Ascending aorta (tissue), 2 donors: Measurements from ENCODE around the gene TMA7. TPM values are rescaled to one million over a fixed set of nuclear protein-coding genes. Genes with fewer than 3 reads are reported as not detected.

Experiments
- DNase-seq, 2 donors: peaks; one replicate each; pipeline ENCODE4 v3.0.0-alpha.2; 2019; ENCODE audit warnings: low spot score in 2 of 2
- H3K27ac ChIP-seq, 2 donors: fragments of 200-600 bp; sonication (generic); one replicate each; pipeline ENCODE4 v1.5.1; 2016 to 2017; ENCODE audit warnings: mild to moderate bottlenecking in 1 of 2
- H3K27me3 ChIP-seq: fragments of 200-600 bp; sonication (generic); one replicate; pipeline ENCODE4 v1.5.1; 2017
- H3K36me3 ChIP-seq, 2 donors: fragments of 200-600 bp; sonication (generic); one replicate each; pipeline ENCODE4 v1.5.1; 2016
- H3K4me1 ChIP-seq, 2 donors: fragments of 200-600 bp; sonication (generic); one replicate each; pipeline ENCODE4 v1.5.1; 2016 to 2017; ENCODE audit warnings: mild to moderate bottlenecking in 1 of 2
- H3K4me3 ChIP-seq, 2 donors: fragments of 200-600 bp; sonication (generic); one replicate each; pipeline ENCODE4 v1.5.1; 2016 to 2017; ENCODE audit warnings: mild to moderate bottlenecking in 1 of 2
- H3K9me3 ChIP-seq, 2 donors: fragments of 200-600 bp; sonication (generic); one replicate each; pipeline ENCODE4 v1.5.1; 2016
- intact Hi-C: fragments of 100-400 bp; cut with DNase I; formaldehyde crosslinking; loops from one replicate; pipeline ENCODE4 v1.15.1; 2023
- total RNA-seq: library from RNA; depleted of rRNA; stranded (reverse); fragments of >200 nt; gene quantifications from one replicate; pipeline ENCODE4 v1.1.0, GENCODE V29; 2016
- TF ChIP-seq, protein P1 (sequence below), 3 experiments: fragments of 200-600 bp in 2 of 3; fragments of 450-650 bp in 1 of 3; sonication (generic) in 2 of 3; IDR thresholded peaks; one replicate each; pipeline ENCODE4 v1.5.1; 2016 to 2019; ENCODE audit warnings: antibody characterized with exemption in 3 of 3, mild to moderate bottlenecking in 1 of 3, moderate library complexity in 1 of 3

TMA7 gene
- total RNA-seq, 1 donor from 2014 or later, result 142 TPM

DNA sequence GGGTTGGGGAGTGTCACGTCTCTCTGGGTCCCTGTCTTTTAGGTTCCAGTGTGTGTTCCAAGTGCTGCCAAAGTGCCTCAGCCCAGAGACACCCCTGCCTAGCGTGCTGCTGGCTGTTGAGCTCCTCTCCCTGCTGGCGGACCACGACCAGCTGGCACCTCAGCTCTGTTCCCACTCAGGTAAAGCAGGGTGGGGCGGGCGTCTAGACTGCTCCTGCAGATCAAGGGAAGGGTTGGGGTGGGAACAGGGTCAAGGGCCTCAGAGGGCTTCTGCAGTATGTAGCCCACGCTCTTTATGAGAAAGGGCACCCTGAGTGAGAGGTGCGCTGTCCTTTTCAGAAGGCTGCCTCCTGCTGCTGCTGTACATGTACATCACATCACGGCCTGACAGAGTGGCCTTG is 23.6 kb downstream of the TMA7 start:
- Histone ChIP-seq H3K27ac (peak overlapping the region in 1 of 2 donors; percentile 57), H3K27me3 (no peaks in the 10 kb centered on the region), H3K4me1 (peaks cover 13 to 29% of the 10 kb centered on the region in 2 donors), H3K4me3 (no peak overlapping the region), H3K36me3 (peaks cover 25 to 48% of the 10 kb centered on the region in 2 donors), H3K9me3 (no peaks in the 10 kb centered on the region)
- DNase-seq, result no peak
- intact Hi-C loops, result loop anchor here (2.0 kb wide), 2 partner anchors 17 to 93 kb away; partner anchors contain the start of genes ATRIP and PFKFB4
- TF ChIP-seq, protein P1, sequence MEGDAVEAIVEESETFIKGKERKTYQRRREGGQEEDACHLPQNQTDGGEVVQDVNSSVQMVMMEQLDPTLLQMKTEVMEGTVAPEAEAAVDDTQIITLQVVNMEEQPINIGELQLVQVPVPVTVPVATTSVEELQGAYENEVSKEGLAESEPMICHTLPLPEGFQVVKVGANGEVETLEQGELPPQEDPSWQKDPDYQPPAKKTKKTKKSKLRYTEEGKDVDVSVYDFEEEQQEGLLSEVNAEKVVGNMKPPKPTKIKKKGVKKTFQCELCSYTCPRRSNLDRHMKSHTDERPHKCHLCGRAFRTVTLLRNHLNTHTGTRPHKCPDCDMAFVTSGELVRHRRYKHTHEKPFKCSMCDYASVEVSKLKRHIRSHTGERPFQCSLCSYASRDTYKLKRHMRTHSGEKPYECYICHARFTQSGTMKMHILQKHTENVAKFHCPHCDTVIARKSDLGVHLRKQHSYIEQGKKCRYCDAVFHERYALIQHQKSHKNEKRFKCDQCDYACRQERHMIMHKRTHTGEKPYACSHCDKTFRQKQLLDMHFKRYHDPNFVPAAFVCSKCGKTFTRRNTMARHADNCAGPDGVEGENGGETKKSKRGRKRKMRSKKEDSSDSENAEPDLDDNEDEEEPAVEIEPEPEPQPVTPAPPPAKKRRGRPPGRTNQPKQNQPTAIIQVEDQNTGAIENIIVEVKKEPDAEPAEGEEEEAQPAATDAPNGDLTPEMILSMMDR (IDR thresholded peaks at IDR 0.05), result no peak

DNA sequence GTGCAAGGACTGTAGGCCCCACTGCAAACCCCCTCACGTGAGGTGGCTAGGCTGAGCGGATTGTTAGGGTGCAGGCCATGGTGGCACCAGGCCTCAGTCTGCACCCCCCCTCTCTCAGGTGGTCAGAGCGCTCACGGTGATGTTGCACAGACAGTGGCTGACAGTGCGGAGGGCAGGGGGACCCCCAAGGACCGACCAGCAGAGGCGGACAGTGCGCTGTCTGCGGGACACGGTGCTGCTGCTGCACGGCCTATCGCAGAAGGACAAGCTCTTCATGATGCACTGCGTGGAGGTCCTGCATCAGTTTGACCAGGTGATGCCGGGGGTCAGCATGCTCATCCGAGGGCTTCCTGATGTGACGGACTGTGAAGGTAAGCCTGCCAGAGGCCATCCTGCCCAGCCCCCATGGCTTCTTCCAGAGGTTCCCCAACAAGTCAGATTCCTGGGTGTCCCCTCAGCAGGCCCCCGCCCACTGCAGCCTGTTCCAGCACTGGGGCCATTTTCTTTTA is 24.7 kb downstream of the TMA7 start:
- Histone ChIP-seq H3K9me3 (no peaks in the 10 kb centered on the region), H3K27ac (peak overlapping the region; percentile 96 to 98), H3K4me1 (peaks cover 13 to 34% of the 10 kb centered on the region in 2 donors), H3K27me3 (no peaks in the 10 kb centered on the region), H3K36me3 (peaks cover 25 to 43% of the 10 kb centered on the region in 2 donors), H3K4me3 (no peak overlapping the region)
- intact Hi-C loops, result loop anchor here (1.0 to 2.0 kb wide), 6 partner anchors 18 to 222 kb away; partner anchors contain the start of genes ATRIP and PFKFB4
- no peak for DNase-seq
- TF ChIP-seq, protein P1 (IDR thresholded peaks at IDR 0.05), result no peak

DNA sequence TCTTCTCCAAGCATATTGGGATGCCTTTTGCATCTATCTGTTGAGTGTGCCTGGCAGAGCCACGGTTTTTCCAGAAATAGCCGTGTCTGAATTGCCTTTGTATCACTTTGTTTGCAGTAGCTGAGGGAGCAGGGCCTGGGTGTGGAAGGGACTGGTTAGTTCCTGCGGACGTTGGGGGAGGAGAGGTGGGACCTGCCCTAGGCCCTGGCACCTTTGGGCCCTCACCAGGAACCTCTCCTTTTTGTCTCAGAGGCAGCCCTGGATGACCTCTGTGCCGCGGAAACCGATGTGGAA is 25.1 kb downstream of the TMA7 start:
- Histone ChIP-seq H3K36me3 (peaks cover 23 to 39% of the 10 kb centered on the region in 2 donors), H3K27ac (peak overlapping the region; percentile 96 to 98), H3K9me3 (no peaks in the 10 kb centered on the region), H3K27me3 (no peaks in the 10 kb centered on the region), H3K4me3 (no peak overlapping the region), H3K4me1 (peaks cover 14 to 38% of the 10 kb centered on the region in 2 donors)
- intact Hi-C loops, result loop anchor here (1.0 to 2.0 kb wide), 6 partner anchors 18 to 221 kb away; partner anchors contain the start of genes ATRIP and PFKFB4
- DNase-seq, result no peak
- TF ChIP-seq, protein P1 (IDR thresholded peaks at IDR 0.05), result no peak

DNA sequence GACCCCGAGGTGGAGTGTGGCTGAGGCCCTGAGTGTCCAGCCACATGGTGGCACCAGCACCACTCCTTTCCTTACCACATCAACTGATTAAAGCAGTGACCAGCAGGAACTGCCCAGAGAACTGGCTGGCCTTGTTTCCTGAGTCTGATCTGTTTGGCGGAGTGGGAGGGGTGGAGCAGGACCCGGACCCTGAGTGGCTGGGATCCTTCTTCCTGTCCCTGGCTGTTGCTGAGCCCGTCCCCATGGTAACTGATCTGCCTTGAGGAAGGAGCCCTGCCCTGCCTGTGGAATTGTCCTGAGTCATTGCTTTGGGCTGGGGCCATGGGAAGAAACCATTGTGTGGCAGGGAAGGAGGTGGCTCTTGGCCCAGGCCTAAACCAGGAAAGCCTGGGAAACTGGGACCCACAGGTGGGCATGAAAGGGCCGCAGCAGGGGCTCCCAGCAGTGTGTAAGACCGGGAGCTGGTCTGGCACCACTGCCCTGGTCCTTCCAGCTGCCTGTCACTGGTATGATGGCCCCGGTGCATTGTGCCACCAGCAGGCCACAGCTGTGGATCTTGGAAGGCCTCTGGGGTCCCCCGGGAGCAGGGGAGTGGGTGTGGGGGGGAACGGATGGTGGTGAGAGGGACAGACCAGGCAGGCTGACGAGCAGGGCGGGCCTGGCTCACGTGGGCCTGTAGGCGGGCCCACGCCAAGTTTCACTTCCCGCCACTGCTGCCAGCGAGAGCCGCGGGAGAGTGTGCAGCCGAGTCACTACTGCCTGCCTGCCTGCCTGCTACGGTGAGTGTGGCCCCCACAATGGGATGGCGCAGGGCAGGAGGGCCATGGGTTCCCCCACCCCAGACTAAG is 25.7 kb downstream of the TMA7 start:
- no peaks in the 10 kb centered on the region for H3K27me3 ChIP-seq
- DNase-seq, result peak; percentile 100
- intact Hi-C loops, result loop anchor here (1.0 to 2.0 kb wide), 7 partner anchors 19 to 221 kb away; partner anchors contain the start of genes ATRIP, PFKFB4 and SHISA5
- peaks cover 17 to 33% of the 10 kb centered on the region in 2 donors for H3K36me3 ChIP-seq
- H3K27ac ChIP-seq, result peak overlapping the region; percentile 96 to 98
- H3K4me3 ChIP-seq, result peak overlapping the region; percentile 60 to 71
- no peaks in the 10 kb centered on the region for H3K9me3 ChIP-seq
- TF ChIP-seq, protein P1 (IDR thresholded peaks at IDR 0.05), result peak; percentile 87 to 94 (median 89)
- H3K4me1 ChIP-seq, result peaks cover 16 to 43% of the 10 kb centered on the region in 2 donors

DNA sequence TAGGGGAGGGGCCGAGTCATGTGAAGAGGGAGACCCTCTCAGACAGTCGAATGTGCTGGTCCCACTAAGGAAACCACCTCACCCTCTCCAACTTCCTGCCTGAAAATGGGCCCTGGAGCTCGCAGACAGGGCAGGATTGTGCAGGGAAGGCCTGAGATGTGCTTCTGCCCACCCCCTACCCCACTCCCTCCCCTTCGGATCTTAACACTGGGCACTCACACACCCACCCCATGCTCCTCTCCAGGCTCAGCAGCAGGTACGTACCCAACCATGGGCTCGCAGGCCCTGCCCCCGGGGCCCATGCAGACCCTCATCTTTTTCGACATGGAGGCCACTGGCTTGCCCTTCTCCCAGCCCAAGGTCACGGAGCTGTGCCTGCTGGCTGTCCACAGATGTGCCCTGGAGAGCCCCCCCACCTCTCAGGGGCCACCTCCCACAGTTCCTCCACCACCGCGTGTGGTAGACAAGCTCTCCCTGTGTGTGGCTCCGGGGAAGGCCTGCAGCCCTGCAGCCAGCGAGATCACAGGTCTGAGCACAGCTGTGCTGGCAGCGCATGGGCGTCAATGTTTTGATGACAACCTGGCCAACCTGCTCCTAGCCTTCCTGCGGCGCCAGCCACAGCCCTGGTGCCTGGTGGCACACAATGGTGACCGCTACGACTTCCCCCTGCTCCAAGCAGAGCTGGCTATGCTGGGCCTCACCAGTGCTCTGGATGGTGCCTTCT is 26.5 kb downstream of the TMA7 start:
- Histone ChIP-seq H3K27ac (peak overlapping the region; percentile 96 to 98), H3K4me3 (peak overlapping the region; percentile 60 to 71), H3K9me3 (no peaks in the 10 kb centered on the region), H3K36me3 (peaks cover 12 to 26% of the 10 kb centered on the region in 2 donors), H3K27me3 (no peaks in the 10 kb centered on the region), H3K4me1 (peaks cover 16 to 46% of the 10 kb centered on the region in 2 donors)
- TF ChIP-seq, protein P1 (IDR thresholded peaks at IDR 0.05), result peak in 1 of 3 experiments; percentile 1
- no peak for DNase-seq
- intact Hi-C loops, result loop anchor here (1.0 kb wide), 1 partner anchor 38 kb away; the partner anchor contains the start of gene SHISA5
